IMR-90 (cell line): ENCODE results near the gene UBE2E2. TPM values are rescaled to one million over a fixed set of nuclear protein-coding genes. Genes with fewer than 3 reads are reported as not detected.

Experiments
- ATAC-seq: fragments of 200-7000 bp; cut with Tn5 transposase; 2 replicates; pipeline ENCODE4 v1.9.1; 2020; ENCODE audit warnings: low read depth, mild to moderate bottlenecking, moderate library complexity
- BruUV-seq: library from RNA; stranded (reverse); fragments of 400-500 nt; replicated peaks from 2 replicates; lab custom pipeline; 2021; lab: Mats Ljungman, UMichigan
- CTCF ChIA-PET: fragments of 300-600 bp; formaldehyde crosslinking; extraction: SDS; loops from one replicate; lab custom pipeline; 2021; ENCODE audit warnings: antibody characterized with exemption; lab: Yijun Ruan, JAX
- POLR2A ChIA-PET: fragments of 300-600 bp; sonication (Branson Sonifier 250); formaldehyde crosslinking; loops from one replicate; lab custom pipeline; 2022; ENCODE audit warnings: antibody characterized with exemption; ENCODE audit not compliant: unreplicated experiment; lab: Charles Lee
- DNase-seq: peaks from one replicate; pipeline ENCODE4 v3.0.0; 2013
- H2AFZ ChIP-seq: replicated peaks from 2 replicates; pipeline ENCODE3; 2013; ENCODE audit warnings: low read length, mild to moderate bottlenecking; ENCODE audit not compliant: poor library complexity
- H2AK5ac ChIP-seq: 2 replicates; pipeline ENCODE4 v1.6.1; 2013; ENCODE audit warnings: low read depth, low read length, inconsistent platforms
- H2AK9ac ChIP-seq: replicated peaks from 2 replicates; pipeline ENCODE3; 2013; ENCODE audit warnings: mild to moderate bottlenecking, low read depth, low read length, moderate library complexity; ENCODE audit not compliant: poor library complexity
- H2BK120ac ChIP-seq: 2 replicates; pipeline ENCODE4 v1.6.1; 2013; ENCODE audit warnings: low read depth, low read length, inconsistent platforms
- H2BK15ac ChIP-seq: 3 replicates; pipeline ENCODE4 v1.6.1; 2013; ENCODE audit warnings: low read depth, low read length, inconsistent platforms
- H2BK20ac ChIP-seq: 2 replicates; pipeline ENCODE4 v1.6.1; 2013; ENCODE audit warnings: low read depth, mild to moderate bottlenecking, inconsistent platforms, low read length, moderate library complexity
- H2BK5ac ChIP-seq: 2 replicates; pipeline ENCODE4 v1.6.1; 2013; ENCODE audit warnings: mild to moderate bottlenecking, low read depth, low read length, inconsistent platforms; ENCODE audit not compliant: poor library complexity, severe bottlenecking
- H3K14ac ChIP-seq: replicated peaks from 2 replicates; pipeline ENCODE4 v1.6.1; 2013; ENCODE audit warnings: low read depth, low read length, inconsistent platforms
- H3K18ac ChIP-seq: 2 replicates; pipeline ENCODE4 v1.6.1; 2013; ENCODE audit warnings: low read depth, low read length, control low read depth
- H3K23ac ChIP-seq: 2 replicates; pipeline ENCODE4 v1.6.1; 2013; ENCODE audit warnings: low read depth, low read length, inconsistent platforms
- H3K27ac ChIP-seq: 2 replicates; pipeline ENCODE4 v1.5.1; 2013; ENCODE audit warnings: mild to moderate bottlenecking, control low read depth, low read length; ENCODE audit not compliant: insufficient read depth
- H3K27me3 ChIP-seq: 2 replicates; pipeline ENCODE4 v1.6.1; 2013; ENCODE audit warnings: low read length; ENCODE audit not compliant: control insufficient read depth, insufficient read depth
- H3K36me3 ChIP-seq: 2 replicates; pipeline ENCODE4 v1.6.1; 2013; ENCODE audit warnings: low read length, mixed read lengths; ENCODE audit not compliant: control insufficient read depth, insufficient read depth
- H3K4ac ChIP-seq: 2 replicates; pipeline ENCODE4 v1.6.1; 2013; ENCODE audit warnings: low read depth, low read length, inconsistent platforms
- H3K4me1 ChIP-seq: 2 replicates; pipeline ENCODE4 v1.6.1; 2013; ENCODE audit warnings: low read length, mixed read lengths; ENCODE audit not compliant: control insufficient read depth, insufficient read depth
- H3K4me2 ChIP-seq: 2 replicates; pipeline ENCODE4 v1.6.1; 2013; ENCODE audit warnings: low read depth, mild to moderate bottlenecking, control low read depth, low read length, moderate library complexity
- H3K4me3 ChIP-seq: 2 replicates; pipeline ENCODE4 v1.5.1; 2013; ENCODE audit warnings: low read depth, mild to moderate bottlenecking, control low read depth, low read length, moderate library complexity; ENCODE audit not compliant: insufficient read depth
- H3K56ac ChIP-seq: 2 replicates; pipeline ENCODE4 v1.6.1; 2013; ENCODE audit warnings: low read length, inconsistent platforms; ENCODE audit not compliant: insufficient read depth; ENCODE audit errors: extremely low read depth
- H3K79me1 ChIP-seq, 2 experiments: 2 replicates each; pipeline ENCODE4 v1.6.1; 2013; ENCODE audit warnings: low read length in 2 of 2, inconsistent platforms in 1 of 2, low read depth in 1 of 2
- H3K9ac ChIP-seq: 2 replicates; pipeline ENCODE4 v1.6.1; 2013; ENCODE audit warnings: low read depth, low read length, control low read depth
- H3K9me1 ChIP-seq: 2 replicates; pipeline ENCODE4 v1.6.1; 2013; ENCODE audit warnings: low read length, inconsistent platforms; ENCODE audit not compliant: insufficient read depth
- H3K9me3 ChIP-seq: 2 replicates; pipeline ENCODE4 v1.6.1; 2013; ENCODE audit warnings: low read length; ENCODE audit not compliant: control insufficient read depth, insufficient read depth
- H4K20me1 ChIP-seq: 2 replicates; pipeline ENCODE4 v1.6.1; 2013; ENCODE audit warnings: low read length, inconsistent platforms; ENCODE audit not compliant: insufficient read depth
- H4K5ac ChIP-seq: 2 replicates; pipeline ENCODE4 v1.6.1; 2013; ENCODE audit warnings: mild to moderate bottlenecking, low read depth, low read length, control low read depth
- H4K8ac ChIP-seq, 2 experiments: 2 replicates each; pipeline ENCODE4 v1.6.1; 2013; ENCODE audit warnings: low read depth in 2 of 2, low read length in 2 of 2, control low read depth in 1 of 2, inconsistent platforms in 1 of 2
- H4K91ac ChIP-seq: 2 replicates; pipeline ENCODE4 v1.6.1; 2013; ENCODE audit warnings: low read depth, low read length, inconsistent platforms; ENCODE audit not compliant: insufficient read depth
- BHLHE40 ChIP-seq: fragments of 150-350 bp; IDR thresholded peaks from 2 replicates; pipeline ENCODE4 v1.6.1; 2016; ENCODE audit warnings: mild to moderate bottlenecking, low read depth, low read length
- CEBPB ChIP-seq: IDR thresholded peaks from 2 replicates; pipeline ENCODE4 v1.6.1; 2012; ENCODE audit warnings: low read depth, low read length, improper control_type of control experiment
- CHD1 ChIP-seq: IDR thresholded peaks from 2 replicates; pipeline ENCODE4 v1.6.1; 2012; ENCODE audit warnings: low read depth, low read length, improper control_type of control experiment
- MAFK ChIP-seq: IDR thresholded peaks from 2 replicates; pipeline ENCODE4 v1.6.1; 2012; ENCODE audit warnings: low read depth, low read length, improper control_type of control experiment
- MAZ ChIP-seq: IDR thresholded peaks from 2 replicates; pipeline ENCODE4 v1.6.1; 2012; ENCODE audit warnings: low read depth, mild to moderate bottlenecking, low read length, improper control_type of control experiment, moderate library complexity, borderline replicate concordance
- MXI1 ChIP-seq: IDR thresholded peaks from 2 replicates; pipeline ENCODE4 v1.6.1; 2012; ENCODE audit warnings: low read depth, mild to moderate bottlenecking, low read length, moderate library complexity, borderline replicate concordance
- NFE2L2 ChIP-seq: fragments of 150-350 bp; IDR thresholded peaks from 2 replicates; pipeline ENCODE4 v1.6.1; 2016; ENCODE audit warnings: low read depth, mild to moderate bottlenecking, low read length
- POLR2A ChIP-seq: IDR thresholded peaks from 2 replicates; pipeline ENCODE4 v1.6.1; 2012; ENCODE audit warnings: mild to moderate bottlenecking, low read depth, low read length
- RAD21 ChIP-seq: IDR thresholded peaks from 2 replicates; pipeline ENCODE4 v1.6.1; 2012; ENCODE audit warnings: low read length, improper control_type of control experiment
- RCOR1 ChIP-seq: IDR thresholded peaks from 2 replicates; pipeline ENCODE4 v1.6.1; 2012; ENCODE audit warnings: mild to moderate bottlenecking, low read length, improper control_type of control experiment; ENCODE audit not compliant: insufficient replicate concordance
- RFX5 ChIP-seq: IDR thresholded peaks from 2 replicates; pipeline ENCODE4 v1.8.0; 2012; ENCODE audit warnings: low read depth, mild to moderate bottlenecking, low read length, moderate library complexity
- SMC3 ChIP-seq: fragments of 150-350 bp; IDR thresholded peaks from 2 replicates; pipeline ENCODE4 v1.6.1; 2016; ENCODE audit warnings: low read depth, mild to moderate bottlenecking, antibody characterized with exemption, low read length, moderate library complexity
- WGBS, 2 experiments: methylation state at CpG; one replicate each; pipeline versions ENCODE4 v1.1.5 to v1.1.7; 2013; ENCODE audit warnings: missing lambda C conversion rate in 2 of 2; ENCODE audit not compliant: insufficient read length in 1 of 2; ENCODE audit errors: extremely low coverage in 2 of 2; 5-methylcytosine and 5-hydroxymethylcytosine counted together
- dilution Hi-C: fragments of 300-500 bp; cut with HindIII; formaldehyde crosslinking; loops from one replicate; pipeline ENCODE4 v1.14.3; 2018; ENCODE audit warnings: low sequenced_read_pairs; ENCODE audit not compliant: unreplicated experiment
- in situ Hi-C: fragments of 300-500 bp; cut with MboI; formaldehyde crosslinking; loops from 3 replicates; pipeline ENCODE4 v1.14.3; 2019; ENCODE audit warnings: low sequenced_read_pairs, inconsistent platforms, mixed read lengths
- intact Hi-C: fragments of 100-400 bp; cut with micrococcal nuclease; formaldehyde crosslinking; loops from 2 replicates; pipeline ENCODE4 v1.10.0; 2022
- polyA plus RNA-seq, 3 experiments: library from polyadenylated mRNA; depleted of rRNA; stranded (reverse); fragments of >200 nt; gene quantifications; 2 replicates each; pipeline ENCODE4 v1.2.3, GENCODE V29; 2012; ENCODE audit warnings: low replicate concordance in 1 of 3
- total RNA-seq: library from RNA; depleted of rRNA; stranded (reverse); fragments of >200 nt; gene quantifications from 2 replicates; pipeline ENCODE4 v1.2.3, GENCODE V29; 2012
- TF ChIP-seq, protein P1 (sequence below): fragments of 150-350 bp; IDR thresholded peaks from 2 replicates; pipeline ENCODE4 v1.6.1; 2016; ENCODE audit warnings: low read depth, mild to moderate bottlenecking, low read length, moderate library complexity, borderline replicate concordance

The UBE2E2 gene
- total and polyA plus RNA-seq, 2 of the 4 experiments (the other 2 are of a cell fraction) = 18.6 to 32.7 TPM

DNA sequence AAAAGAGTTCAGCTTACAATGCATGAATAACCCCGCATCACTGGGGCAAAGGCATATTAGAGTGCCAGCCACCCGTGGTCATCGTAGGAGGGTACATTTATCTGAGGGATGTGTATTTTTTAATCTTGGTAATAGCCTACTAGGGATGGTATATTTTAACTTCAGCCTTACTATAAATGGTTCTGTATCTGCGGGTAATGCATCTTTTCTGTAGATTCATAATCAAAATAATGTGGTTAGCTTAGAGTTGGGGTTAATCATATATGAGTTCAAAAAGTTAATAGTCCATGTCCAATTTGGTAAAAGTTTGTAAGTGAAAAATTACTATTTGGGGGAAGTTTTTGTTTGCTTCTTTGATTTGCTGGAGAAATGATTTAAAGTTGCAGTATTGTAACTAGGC is 339.0 kb downstream of the UBE2E2 start:
- Histone ChIP-seq H3K36me3 (no peaks in the 10 kb centered on the region), H2BK15ac (no peak overlapping the region), H3K14ac (no peak overlapping the region), H3K9ac (no peak overlapping the region), H3K27me3 (no peaks in the 10 kb centered on the region), H3K4me2 (no peak overlapping the region), H3K18ac (no peak overlapping the region), H4K8ac (no peak overlapping the region), H2BK120ac (no peak overlapping the region), H2BK5ac (no peak overlapping the region), H3K79me1 (no peaks in the 10 kb centered on the region; a peak in 1 of 4 replicates), H4K91ac (no peak overlapping the region), H3K56ac (no peak overlapping the region), H3K23ac (no peak overlapping the region), H3K4ac (no peak overlapping the region), H3K27ac (no peak overlapping the region), H3K9me1 (no peaks in the 10 kb centered on the region; the same call in 1 of the 2 replicates), H4K20me1 (no peaks in the 10 kb centered on the region), H4K5ac (no peak overlapping the region), H3K9me3 (no peaks in the 10 kb centered on the region), H2AK5ac (no peak overlapping the region), H2BK20ac (no peak overlapping the region), H2AK9ac (no peak overlapping the region), H2AFZ (no peak overlapping the region), H3K4me1 (no peaks in the 10 kb centered on the region), H3K4me3 (no peak overlapping the region)
- intact Hi-C loops (no loop called here), dilution Hi-C loops (no loop called here), in situ Hi-C loops (no loop called here)
- WGBS, 2 experiments = no CpG with 5 or more reads among the region's 4 CpGs
- no peak for ATAC-seq
- CTCF ChIA-PET = no interaction called here
- POLR2A ChIA-PET = no interaction called here
- no peak for DNase-seq
- no TSS peak for BruUV-seq
- TF ChIP-seq MAZ (no peak), MAFK (no peak), CHD1 (no peak), RAD21 (no peak), RCOR1 (no peak), SMC3 (no peak), MXI1 (no peak), RFX5 (no peak), NFE2L2 (no peak), CEBPB (no peak), BHLHE40 (no peak), POLR2A (no peak)
- TF ChIP-seq, protein P1, sequence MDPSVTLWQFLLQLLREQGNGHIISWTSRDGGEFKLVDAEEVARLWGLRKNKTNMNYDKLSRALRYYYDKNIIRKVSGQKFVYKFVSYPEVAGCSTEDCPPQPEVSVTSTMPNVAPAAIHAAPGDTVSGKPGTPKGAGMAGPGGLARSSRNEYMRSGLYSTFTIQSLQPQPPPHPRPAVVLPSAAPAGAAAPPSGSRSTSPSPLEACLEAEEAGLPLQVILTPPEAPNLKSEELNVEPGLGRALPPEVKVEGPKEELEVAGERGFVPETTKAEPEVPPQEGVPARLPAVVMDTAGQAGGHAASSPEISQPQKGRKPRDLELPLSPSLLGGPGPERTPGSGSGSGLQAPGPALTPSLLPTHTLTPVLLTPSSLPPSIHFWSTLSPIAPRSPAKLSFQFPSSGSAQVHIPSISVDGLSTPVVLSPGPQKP = no peak
